NOMO-1 treated with dmso at 0.1 percent for 144 hours (cell line): Measurements from ENCODE around the gene PGBD2.
"Not testable (repeated sequence)": the region's sequence is repeated elsewhere in the genome, so short reads cannot be mapped to it uniquely, and the experiment has no call there.

Experiments
- DNase-seq: peaks from one replicate; lab custom pipeline; 2025; ENCODE audit not compliant: unreplicated experiment; lab: John Stamatoyannopoulos, UW

The PGBD2 gene

DNA sequence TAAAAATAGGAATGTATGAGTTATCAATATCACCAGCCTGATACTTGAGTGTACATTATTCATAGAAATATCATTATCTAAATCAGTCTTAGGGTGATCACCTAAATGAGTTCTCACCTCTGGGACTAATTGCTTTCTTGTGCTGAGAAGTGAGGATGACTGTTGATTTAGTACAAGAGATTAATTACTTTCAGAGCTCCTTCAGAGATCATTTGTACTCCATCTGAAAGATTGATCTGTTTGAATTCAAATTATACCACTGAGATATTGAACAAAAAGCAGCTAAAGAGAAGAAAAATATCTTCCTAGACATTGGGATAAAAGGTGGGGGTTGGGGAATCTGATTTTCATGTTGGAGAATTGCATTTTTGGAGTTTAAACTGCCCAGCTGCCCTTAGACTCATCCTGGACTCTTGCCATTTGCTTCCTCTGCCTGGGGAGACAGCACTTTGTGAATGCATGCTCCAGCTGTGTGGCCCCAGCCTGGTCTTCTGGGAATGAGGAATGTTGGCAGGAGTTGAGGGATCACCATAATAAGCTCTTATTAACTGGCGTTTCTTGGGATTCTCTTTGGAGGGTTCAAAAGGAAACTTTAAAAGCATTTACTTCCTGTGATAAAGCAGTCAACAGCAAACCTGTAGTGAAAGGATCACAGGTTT lies 19.7 kb upstream of the PGBD2 start:
- DNase-seq = no peak

DNA sequence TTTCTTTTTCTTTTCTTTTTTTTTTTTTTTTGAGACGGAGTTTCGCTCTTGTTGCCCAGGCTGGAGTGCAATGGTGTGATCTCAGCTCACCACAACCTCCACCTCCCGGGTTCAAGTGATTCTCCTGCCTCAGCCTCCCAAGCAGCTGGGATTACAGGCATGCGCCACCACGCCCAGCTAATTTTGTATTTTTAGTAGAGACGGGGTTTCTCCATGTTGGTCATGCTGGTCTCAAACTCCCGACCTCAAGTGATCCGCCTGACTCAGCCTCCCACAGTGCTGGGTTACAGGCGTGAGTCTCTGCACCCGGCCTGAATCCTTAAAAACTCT lies 16.2 kb upstream of the PGBD2 start:
- DNase-seq = not testable (repeated sequence)

DNA sequence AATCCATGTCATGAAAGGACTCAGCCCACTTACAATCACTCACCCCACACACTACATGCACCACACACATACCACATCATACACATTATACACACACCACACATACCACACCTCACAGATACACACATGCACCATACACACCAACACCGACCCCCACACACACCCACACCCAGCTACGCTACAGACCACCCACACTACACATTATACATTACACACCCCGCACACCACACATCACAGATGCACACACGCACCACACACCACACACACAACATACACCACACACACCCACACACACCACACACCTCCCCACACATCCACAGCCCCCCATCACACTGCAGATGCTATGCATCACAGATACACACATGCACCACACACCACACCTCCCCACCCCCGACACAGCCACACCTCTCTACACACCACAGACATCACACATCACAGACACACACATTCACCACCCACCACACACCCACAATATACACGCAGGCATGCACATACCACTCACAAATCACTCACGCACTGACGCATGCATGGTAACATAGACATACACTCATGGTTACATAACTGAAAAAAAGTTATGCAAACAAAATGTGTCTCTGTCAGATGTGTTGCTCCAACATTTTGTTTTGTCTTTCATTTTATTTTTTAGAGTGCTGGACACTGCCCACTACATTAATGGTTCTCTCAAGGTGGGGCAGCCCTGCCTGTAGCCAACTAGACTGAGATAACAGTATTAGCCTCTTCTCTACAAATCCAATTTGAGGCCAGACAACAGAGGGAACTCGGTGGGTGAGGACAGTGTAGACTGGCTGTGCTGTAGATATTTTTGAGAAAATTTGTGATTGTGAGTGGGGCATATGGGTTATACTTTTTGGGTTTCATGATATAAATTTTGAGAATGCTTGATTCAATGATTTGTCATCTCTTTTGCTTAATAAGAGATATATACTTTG lies 15.2 kb upstream of the PGBD2 start:
- no peak for DNase-seq

DNA sequence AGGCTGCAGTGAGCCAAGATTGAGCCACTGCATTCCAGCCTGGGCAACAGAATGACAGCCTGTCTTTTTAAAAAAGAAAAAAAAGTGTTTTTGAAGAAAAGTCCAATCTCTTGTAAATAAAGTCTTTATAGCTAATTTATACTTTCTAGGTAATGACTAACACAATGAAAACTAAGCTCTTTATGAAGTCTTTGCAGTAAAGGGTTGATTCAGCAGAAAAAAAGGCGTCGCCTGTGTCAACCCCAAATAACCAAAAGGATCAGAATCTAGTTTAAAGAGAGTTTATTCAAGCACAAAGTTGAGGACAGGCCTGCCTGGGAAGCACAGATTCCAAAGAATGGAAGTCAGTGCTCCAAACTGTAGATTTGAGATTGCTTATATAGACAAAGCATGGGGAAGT lies 14.3 kb upstream of the PGBD2 start:
- DNase-seq = no peak

DNA sequence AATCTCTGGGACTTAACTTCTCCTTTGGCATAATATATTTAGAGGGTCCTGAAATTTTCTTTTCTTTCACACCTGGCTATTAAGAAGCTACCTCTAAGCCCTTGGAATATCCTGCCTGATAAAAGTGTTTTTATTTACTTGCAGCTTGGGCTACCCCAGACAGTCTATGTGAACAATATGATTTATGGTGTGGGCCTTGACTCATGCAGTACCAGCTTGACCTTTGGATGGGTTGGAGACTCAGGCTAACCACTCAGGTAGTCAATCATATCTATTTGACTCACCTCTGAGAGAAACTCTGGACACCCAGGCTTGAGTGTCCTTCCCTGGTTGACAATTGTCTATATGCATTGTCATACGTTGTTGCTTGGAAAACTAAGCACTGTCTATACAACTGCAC lies 13.4 kb upstream of the PGBD2 start:
- no peak for DNase-seq

DNA sequence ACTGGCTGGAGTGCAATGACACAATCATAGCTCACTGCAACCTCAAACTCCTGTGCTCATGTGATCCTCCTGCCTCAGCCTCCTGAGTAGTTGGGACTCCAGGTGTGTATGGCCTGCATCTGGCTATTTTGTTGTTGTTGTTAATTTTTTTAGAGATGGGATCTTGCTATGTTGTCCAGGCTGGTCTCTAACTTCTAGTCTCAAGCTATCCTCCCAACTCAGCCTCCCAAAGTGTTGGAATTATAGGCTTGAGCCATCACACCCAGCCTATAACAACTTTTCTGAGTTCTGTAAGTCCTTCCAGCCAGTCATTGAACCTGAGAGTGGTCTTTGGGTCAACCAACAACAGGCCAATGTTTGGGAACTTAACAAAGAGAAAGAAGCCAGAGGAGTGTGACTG lies 11.2 kb upstream of the PGBD2 start:
- DNase-seq = no peak

DNA sequence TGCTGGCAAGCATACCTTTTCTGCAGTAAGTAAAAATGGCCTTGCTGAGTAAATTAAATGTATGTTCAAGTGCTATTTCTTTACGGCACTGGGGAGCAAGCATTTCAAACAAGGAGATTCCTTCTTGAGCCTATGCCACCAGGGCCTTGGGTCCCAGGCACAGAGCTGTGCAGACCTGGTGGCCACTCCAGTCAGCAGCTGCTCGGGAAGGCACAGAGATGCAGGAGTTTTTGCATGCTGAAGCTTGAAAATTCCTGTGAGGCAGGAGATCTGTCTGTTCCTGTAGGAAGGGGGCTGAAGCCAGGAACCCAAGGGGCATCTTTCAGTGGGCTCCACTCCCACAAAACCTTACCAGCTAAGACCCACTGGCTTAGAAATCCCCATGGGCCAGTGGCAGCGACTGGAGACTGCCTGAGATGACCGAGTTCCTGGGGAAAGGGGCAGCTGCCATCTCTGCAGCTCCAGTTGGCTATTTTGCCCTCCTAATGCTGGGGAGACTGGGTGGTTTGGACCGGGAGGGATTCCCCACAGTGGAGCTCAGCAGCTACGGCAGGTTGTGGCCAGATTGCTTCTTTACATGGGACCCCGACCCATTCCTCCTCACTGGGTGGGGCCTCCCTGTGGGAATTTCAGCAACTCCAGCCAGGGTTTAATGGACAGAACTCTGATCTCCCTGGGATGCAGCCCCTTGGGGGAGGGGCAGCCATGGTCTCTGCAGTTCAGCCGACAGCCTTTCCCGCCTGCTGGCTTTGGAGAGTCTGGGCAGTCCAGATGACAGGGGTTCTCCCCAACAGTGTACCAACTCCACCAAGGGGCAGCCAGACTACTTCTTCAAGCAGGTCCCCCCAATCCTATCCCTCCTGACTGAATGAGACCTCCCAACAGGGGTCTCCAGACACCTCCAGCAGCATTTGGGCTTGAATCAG lies 8.4 kb upstream of the PGBD2 start:
- no peak for DNase-seq

DNA sequence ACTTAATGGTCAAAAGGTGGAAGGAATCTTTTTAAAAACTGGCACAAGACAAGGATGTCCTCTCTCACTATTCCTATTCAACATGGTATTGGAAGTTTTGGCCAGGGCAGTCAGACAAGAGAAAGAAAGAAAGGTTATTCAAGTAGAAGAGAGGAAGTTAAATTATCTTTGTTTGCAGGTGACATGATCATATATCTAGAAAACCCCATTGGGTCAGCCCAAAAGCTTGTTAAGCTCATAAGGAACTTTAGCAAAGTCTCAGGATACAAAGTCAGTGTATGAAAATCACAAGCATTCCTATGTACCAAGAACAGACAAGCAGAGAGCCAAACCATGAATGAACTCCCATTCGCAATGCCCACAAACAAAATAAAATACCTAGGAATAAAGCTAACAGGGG lies 5.4 kb upstream of the PGBD2 start:
- no peak for DNase-seq

DNA sequence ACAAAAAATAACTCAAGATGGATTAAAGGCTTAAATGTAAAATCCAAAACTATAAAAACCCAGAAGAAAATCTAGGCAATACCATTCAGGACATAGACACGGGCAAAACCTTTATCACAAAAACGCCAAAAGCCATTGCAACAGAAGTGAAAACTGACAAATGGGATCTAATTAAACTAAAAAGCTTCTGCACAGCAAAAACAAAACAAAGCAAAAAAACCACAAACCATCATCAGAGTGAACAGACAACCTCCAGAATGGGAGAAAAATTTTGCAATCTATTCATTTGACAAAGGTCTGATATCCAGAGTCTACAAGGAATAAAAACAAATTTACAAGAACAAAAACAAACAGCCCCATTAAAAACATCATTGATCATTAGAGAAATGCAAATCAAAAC lies 4.5 kb upstream of the PGBD2 start:
- DNase-seq = no peak

DNA sequence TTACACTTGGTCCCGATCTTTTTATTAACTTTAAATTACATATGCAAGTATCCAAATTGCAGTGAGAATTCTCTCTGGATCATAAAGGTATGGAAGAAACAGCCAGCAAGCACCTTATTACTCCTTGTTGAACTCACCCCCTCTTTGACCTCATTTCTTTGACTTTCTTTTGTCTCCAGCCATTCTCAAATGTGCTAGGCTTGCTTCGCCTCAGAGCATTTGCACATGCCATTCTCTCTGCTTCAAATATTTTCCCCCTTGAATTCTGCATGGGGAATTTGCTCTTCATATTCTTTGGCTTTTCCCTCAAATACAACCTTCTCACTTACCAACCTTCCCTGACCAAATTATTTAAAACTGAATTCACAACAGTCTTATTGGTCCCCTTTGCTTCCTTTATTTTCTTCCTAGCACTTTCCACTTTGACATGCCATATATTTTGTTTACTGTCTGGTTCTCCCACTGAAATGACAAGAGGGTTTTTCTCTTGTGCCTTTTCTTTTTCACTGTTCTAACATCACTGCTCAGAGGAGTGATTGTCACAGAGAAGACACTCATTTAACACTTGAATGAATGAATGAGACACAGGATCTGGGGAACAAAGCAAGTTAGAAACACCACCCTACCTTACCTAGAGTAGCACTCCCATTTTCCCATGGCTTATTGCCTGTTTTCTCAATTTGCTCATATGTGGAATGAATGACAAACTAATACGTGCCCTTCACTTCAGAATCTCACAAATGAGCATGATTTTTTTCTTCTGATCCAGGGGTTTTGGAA lies 1.4 kb upstream of the PGBD2 start:
- DNase-seq = no peak

DNA sequence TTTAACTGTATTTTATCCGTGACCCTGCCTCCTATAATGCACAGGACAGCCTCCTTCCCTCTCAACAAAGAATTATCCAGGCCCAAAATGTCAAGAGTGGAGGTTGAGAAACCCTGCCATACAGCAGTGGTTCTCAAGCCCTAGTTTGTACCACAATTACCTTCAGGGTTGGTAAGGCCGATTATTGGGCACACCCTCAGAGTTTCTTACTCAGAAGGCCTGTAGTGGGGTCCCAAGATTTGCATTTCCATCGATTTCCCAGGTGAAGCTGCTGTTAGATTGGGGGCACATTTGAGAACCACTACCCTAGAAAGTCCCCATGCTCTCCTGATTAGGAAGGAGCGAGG lies 400 bp upstream of the PGBD2 start:
- DNase-seq = no peak

DNA sequence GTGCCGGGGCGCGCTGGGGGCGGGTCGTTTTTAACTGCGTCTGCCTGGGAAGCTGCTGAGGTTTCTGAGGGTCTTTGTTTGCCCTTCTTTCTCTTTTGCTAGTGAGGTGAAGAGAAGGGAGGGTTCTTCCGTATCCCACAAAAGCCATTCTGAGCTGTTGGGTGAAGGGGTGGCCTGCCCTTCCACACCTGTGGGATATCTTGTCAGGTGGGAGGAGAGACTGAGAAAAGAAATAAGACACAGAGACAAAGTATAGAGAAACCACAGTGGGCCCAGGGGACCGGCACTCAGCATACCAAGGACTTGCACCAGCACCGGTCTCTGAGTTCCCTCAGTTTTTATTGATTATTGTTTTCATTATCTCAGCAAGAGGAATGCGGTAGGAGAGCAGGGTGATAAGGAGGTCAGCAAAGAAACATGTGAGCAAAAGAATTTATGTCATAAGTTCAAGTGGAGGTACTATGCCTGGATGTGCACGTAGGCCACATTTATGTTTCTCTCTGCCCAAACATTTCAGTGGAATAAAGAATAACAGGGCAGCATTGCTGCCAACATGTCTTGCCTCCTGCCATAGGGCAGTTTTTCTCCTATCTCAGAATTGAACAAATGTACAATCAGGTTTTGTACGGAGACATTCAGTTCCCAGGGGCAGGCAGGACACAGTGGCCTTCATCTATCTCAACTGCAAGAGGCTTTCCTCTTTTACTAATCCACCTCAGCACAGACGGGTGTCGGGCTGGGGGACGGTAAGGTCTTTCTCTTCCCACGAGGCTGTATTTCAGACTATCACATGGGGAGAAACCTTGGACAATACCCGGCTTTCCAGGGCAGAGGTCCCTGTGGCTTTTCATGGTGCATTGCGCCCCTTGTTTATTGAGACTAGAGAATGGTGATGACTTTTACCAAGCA lies 972 bp downstream of the PGBD2 start:
- no peak for DNase-seq

DNA sequence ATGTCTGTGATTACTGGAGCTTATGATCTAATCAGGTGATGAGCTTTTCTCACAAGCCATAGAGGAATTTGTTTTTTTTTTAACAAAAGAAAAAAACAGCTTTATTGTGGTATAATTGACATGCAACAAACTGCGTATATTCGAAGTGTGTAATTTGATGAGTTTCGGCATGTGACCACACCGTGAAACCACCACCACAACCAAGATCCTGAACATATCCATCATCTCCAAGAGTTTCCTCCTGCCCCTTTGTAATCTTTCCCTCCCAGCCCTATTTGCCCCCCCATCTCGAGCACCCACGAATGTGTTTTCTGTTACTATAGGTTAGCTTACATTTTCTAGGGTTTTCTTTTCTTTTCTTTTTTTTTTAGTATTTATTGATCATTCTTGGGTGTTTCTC lies 4.7 kb downstream of the PGBD2 start:
- DNase-seq = no peak

DNA sequence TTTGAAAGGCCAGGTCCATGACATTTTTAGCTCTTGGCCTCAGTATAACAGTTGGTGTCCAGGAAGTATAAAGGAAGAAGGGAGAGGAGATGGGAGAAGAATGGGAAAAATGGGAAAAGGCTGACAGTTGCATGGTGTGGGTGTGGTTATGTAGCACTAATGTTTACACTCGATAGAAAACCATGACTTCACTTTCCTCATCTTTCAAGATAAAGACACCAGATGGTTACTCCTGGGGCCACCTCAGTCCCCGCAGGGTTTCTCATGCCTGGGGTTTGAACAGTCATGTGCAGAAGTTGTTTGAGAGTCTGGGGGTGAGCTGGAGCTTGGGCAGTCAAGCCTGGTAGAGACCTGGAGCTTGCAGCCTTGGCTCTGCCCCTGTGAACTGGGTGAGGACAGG lies 7.9 kb downstream of the PGBD2 start:
- no peak for DNase-seq

DNA sequence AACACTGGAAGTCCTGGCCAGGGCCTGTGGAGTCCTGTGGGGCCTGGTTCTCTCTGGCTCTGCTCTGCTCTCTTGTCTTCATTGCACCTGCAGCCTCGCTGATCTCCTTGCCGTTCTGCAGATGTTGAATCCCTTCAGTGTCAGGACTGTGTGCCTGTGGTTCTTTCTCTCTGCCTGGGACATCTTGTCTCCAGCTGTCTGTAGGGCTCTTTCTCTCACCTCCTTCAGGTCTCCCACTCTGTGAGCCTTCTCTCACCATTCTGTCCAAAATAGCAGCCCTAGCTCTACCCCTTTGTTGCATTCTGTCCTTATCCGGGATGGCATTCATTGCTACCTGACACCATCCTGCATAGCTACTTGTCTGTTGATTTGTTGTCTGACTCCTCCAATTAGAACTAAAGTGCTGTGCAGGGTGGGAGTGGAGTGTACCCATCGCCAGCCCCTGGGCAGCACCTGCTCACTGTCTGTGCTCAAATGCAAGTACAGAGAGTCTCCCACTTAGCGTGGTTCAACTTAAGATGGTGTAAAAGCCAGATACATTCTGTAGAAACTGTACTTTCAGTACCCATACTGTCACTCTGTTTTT lies 8.9 kb downstream of the PGBD2 start:
- no peak for DNase-seq

DNA sequence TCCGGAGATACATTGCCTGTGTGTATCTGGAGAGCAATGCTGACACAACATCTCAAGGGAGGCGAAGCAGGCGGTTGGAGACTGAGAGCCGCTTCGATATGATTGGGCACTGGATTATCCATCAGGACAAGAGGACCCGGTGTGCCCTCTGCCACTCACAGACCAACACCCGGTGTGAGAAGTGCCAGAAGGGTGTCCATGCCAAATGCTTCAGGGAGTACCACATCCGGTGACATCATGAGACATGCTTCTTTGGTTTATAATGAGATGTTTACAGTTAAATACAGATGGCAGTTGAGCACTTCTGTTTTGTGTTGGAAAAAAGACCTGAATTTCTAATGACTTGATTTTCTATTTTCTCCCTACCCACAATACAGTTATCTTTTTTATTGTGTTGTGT lies 12.1 kb downstream of the PGBD2 start:
- DNase-seq = no peak

DNA sequence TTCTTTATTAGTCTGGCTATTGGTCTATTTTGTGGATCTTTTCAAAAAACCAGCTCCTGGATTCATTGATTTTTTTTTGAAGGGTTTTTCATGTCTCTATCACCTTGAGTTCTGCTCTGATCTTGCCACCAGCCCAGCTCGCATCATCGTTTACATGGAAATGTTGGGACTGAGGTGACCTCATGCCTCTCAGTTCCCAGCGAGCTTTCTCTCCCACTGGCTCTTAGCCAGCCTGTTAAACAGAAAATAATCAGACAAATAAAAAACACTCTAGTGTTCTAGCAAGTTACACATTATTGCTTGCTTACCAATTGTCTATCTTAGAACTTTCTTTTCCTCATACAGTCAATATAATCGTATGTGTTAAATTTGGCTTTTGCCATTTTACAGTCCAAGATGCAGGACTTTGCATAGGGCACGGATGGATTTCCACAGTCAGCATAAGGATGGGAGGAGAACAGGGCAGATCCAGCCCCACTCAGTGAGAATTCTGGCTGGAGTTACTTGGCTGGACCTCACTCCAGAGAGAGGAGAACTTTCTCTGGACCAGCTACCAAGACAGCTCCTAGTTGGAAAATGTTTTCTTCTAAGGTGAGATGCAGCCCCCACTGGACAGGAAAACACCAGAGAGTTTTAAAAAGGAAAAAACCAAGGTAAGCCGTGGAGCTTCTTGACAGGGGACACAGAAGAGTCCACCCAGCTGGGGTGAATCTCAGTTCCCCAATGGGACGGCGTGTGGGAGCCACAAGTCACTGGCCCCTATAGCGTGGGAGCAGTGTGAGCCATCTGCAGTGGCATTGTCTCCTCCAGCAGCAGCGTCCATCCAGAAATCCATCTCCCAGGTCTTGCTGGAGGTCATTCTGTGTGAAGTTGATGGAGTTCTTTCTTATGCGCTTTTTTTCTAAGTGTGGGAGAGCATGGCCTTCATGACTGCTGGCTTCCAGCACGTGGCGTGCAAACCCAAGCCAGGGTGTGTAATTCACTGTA lies 17.6 kb downstream of the PGBD2 start:
- no peak for DNase-seq
